Keratinocyte (primary cell): ENCODE data around the gene SMC1B. TPM values are rescaled to one million over a fixed set of nuclear protein-coding genes. Genes with fewer than 3 reads are reported as not detected.

ENCODE experiments used
- DNase-seq: peaks from one replicate; pipeline ENCODE4 v3.0.0-alpha.2; 2011; ENCODE audit warnings: low read depth, missing footprints, low spot score
- FAIRE-seq: peaks from 2 replicates; lab custom pipeline; 2011; peaks lifted over from hg19 to GRCh38; lab: Jason Lieb, UNC
- H2AFZ ChIP-seq: 2 replicates; pipeline ENCODE4 v1.6.0; 2012; ENCODE audit warnings: low read length, control low read depth, inconsistent platforms; ENCODE audit not compliant: control insufficient read depth
- H3K27ac ChIP-seq: 2 replicates; pipeline ENCODE4 v1.5.1; 2011; ENCODE audit warnings: low read length; ENCODE audit not compliant: control insufficient read depth, insufficient read depth
- H3K27me3 ChIP-seq: 3 replicates; pipeline ENCODE4 v1.6.0; 2011; ENCODE audit warnings: low read length; ENCODE audit not compliant: control insufficient read depth, insufficient read depth; ENCODE audit errors: extremely low read depth
- H3K36me3 ChIP-seq, 2 experiments: 2 replicates in 1 of 2; 3 replicates in 1 of 2; pipeline ENCODE4 v1.5.1; 2011; ENCODE audit warnings: low read length in 2 of 2, mild to moderate bottlenecking in 1 of 2; ENCODE audit not compliant: control insufficient read depth in 2 of 2, insufficient read depth in 2 of 2; ENCODE audit errors: extremely low read depth in 1 of 2
- H3K4me1 ChIP-seq: 3 replicates; pipeline ENCODE4 v1.5.1; 2011; ENCODE audit warnings: low read length; ENCODE audit not compliant: control insufficient read depth, insufficient read depth; ENCODE audit errors: extremely low read depth
- H3K4me2 ChIP-seq: 3 replicates; pipeline ENCODE4 v1.6.0; 2011; ENCODE audit warnings: low read depth, low read length; ENCODE audit not compliant: control insufficient read depth, insufficient read depth; ENCODE audit errors: extremely low read depth
- H3K4me3 ChIP-seq, 3 experiments: fragments of 200-600 bp in 1 of 3; sonication (generic) in 1 of 3; 2 replicates in 2 of 3; 3 replicates in 1 of 3; pipeline ENCODE4 v1.5.1; 2011 to 2016; ENCODE audit warnings: low read length in 3 of 3, mild to moderate bottlenecking in 3 of 3, control low read depth in 2 of 3, inconsistent platforms in 1 of 3, low read depth in 1 of 3, mixed read lengths in 1 of 3, mixed run types in 1 of 3, moderate library complexity in 1 of 3; ENCODE audit not compliant: control insufficient read depth in 2 of 3, insufficient read depth in 2 of 3; ENCODE audit errors: extremely low read depth in 1 of 3
- H3K79me2 ChIP-seq: 2 replicates; pipeline ENCODE4 v1.6.0; 2012; ENCODE audit warnings: low read length; ENCODE audit not compliant: control insufficient read depth, insufficient read depth
- H3K9ac ChIP-seq: 3 replicates; pipeline ENCODE4 v1.6.0; 2011; ENCODE audit warnings: low read length; ENCODE audit not compliant: control insufficient read depth, insufficient read depth; ENCODE audit errors: extremely low read depth
- H3K9me1 ChIP-seq: 3 replicates; pipeline ENCODE4 v1.6.0; 2011; ENCODE audit warnings: low read length; ENCODE audit not compliant: control insufficient read depth, insufficient read depth; ENCODE audit errors: extremely low read depth
- H3K9me3 ChIP-seq: 2 replicates; pipeline ENCODE4 v1.5.1; 2012; ENCODE audit warnings: low read depth, low read length; ENCODE audit not compliant: control insufficient read depth
- H4K20me1 ChIP-seq: 3 replicates; pipeline ENCODE4 v1.6.0; 2011; ENCODE audit warnings: low read length; ENCODE audit not compliant: control insufficient read depth, insufficient read depth; ENCODE audit errors: extremely low read depth
- CTCF ChIP-seq, 3 experiments: IDR thresholded peaks in 1 of 3; conservative IDR thresholded peaks in 1 of 3; optimal IDR thresholded peaks in 1 of 3; 2 replicates in 2 of 3; 3 replicates in 1 of 3; pipeline versions ENCODE3 to v1.5.1; 2011; ENCODE audit warnings: low read length in 3 of 3, mild to moderate bottlenecking in 3 of 3, moderate library complexity in 2 of 3, control low read depth in 1 of 3, inconsistent platforms in 1 of 3; ENCODE audit not compliant: insufficient read depth in 2 of 3; ENCODE audit errors: extremely low read depth in 1 of 3
- EZH2 ChIP-seq: IDR thresholded peaks from one replicate; pipeline ENCODE4 v1.6.1; 2012; ENCODE audit warnings: inconsistent platforms, mild to moderate bottlenecking, low read length, moderate library complexity
- dilution Hi-C: fragments of 300-500 bp; cut with MboI; formaldehyde crosslinking; loops from one replicate; pipeline ENCODE4 v1.7.0; 2020; ENCODE audit warnings: low sequenced_read_pairs; ENCODE audit not compliant: extremely low pct_ligation_motif_present
- polyA plus RNA-seq, 5 experiments: library from polyadenylated mRNA; depleted of rRNA in 3 of 5; stranded (reverse) in 3 of 5; stranded (forward) in 1 of 5; unstranded in 1 of 5; fragments of >200 nt; gene quantifications; 1 replicate in 1 of 5; 2 replicates in 3 of 5; 3 replicates in 1 of 5; pipeline versions ENCODE4 v1.2.1 to v1.2.3, GENCODE V29; 2011 to 2012; ENCODE audit warnings: missing spikeins in 2 of 5, low read depth in 1 of 5, low replicate concordance in 1 of 5

Gene SMC1B
- polyA plus RNA-seq, 1 donor (not counting 4 experiments of a cell fraction or from before 2014, with no cell fraction given): not detected

- FAIRE-seq: no peak
- dilution Hi-C loops: no loop called here
- TF ChIP-seq EZH2 (no peak), CTCF (optimal IDR thresholded peaks at IDR 0.05 in 1 of 3, IDR thresholded peaks at IDR 0.05 in 1 of 3, conservative IDR thresholded peaks at IDR 0.05 in 1 of 3; ENCODE audit: extremely low read depth in 1 of 3, insufficient read depth in 2 of 3, low read length in 3 of 3) (peak in 1 of 3 experiments; percentile 13)
- no peaks in the 10 kb centered on the region for H3K9me1 ChIP-seq
- H3K36me3 ChIP-seq: no peaks in the 10 kb centered on the region
- DNase-seq: no peak
- H3K9me3 ChIP-seq: no peaks in the 10 kb centered on the region
- no peak overlapping the region for H3K4me2 ChIP-seq
- H4K20me1 ChIP-seq: no peaks in the 10 kb centered on the region
- H3K27me3 ChIP-seq: no peaks in the 10 kb centered on the region
- no peak overlapping the region for H3K9ac ChIP-seq
- no peak overlapping the region for H3K4me3 ChIP-seq
- H3K79me2 ChIP-seq: no peaks in the 10 kb centered on the region
- no peak overlapping the region for H2AFZ ChIP-seq
- H3K27ac ChIP-seq: no peak overlapping the region
- H3K4me1 ChIP-seq: no peaks in the 10 kb centered on the region
Measured at GRCh38 chr22:45462034-45462655, 48.7 kb upstream of the SMC1B start.

GRCh38 chr22:45460288-45461109 is 47.1 kb upstream of the SMC1B start:
- no peaks in the 10 kb centered on the region for H3K36me3 ChIP-seq
- no peak overlapping the region for H3K4me3 ChIP-seq
- no peak overlapping the region for H3K9ac ChIP-seq
- no peaks in the 10 kb centered on the region for H3K4me1 ChIP-seq
- H3K9me1 ChIP-seq: no peaks in the 10 kb centered on the region
- no peaks in the 10 kb centered on the region for H3K27me3 ChIP-seq
- no peaks in the 10 kb centered on the region for H3K79me2 ChIP-seq
- no peaks in the 10 kb centered on the region for H4K20me1 ChIP-seq
- TF ChIP-seq EZH2 (no peak), CTCF (optimal IDR thresholded peaks at IDR 0.05 in 1 of 3, IDR thresholded peaks at IDR 0.05 in 1 of 3, conservative IDR thresholded peaks at IDR 0.05 in 1 of 3; ENCODE audit: extremely low read depth in 1 of 3, insufficient read depth in 2 of 3, low read length in 3 of 3) (no peak)
- H3K4me2 ChIP-seq: no peak overlapping the region
- no peak overlapping the region for H2AFZ ChIP-seq
- DNase-seq: no peak
- no peaks in the 10 kb centered on the region for H3K9me3 ChIP-seq
- H3K27ac ChIP-seq: no peak overlapping the region
- dilution Hi-C loops: no loop called here
- FAIRE-seq: no peak
